Heart left ventricle (tissue), 16 donors: ENCODE results near the gene SLC47A2. TPM values are rescaled to one million over a fixed set of nuclear protein-coding genes. Genes with fewer than 3 reads are reported as not detected.
"Not testable (repeated sequence)": the region's sequence is repeated elsewhere in the genome, so short reads cannot be mapped to it uniquely, and the experiment has no call there.

Experiments
- ATAC-seq, 4 donors: fragments of 200-7000 bp; cut with Tn5 transposase; one replicate each; pipeline ENCODE4 v1.9.1; 2020 to 2022; ENCODE audit warnings: moderate library complexity in 4 of 4, mild to moderate bottlenecking in 3 of 4, moderate number of reproducible peaks in 1 of 4
- DNase-seq, 5 donors: peaks; one replicate each; pipeline ENCODE4 v3.0.0-alpha.2; 2020
- H3K27ac ChIP-seq, 12 donors: fragments of 200-600 bp; sonication (generic) in 4 of 12; one replicate each; pipeline versions ENCODE4 v1.5.0 to v1.8.0; 2016 to 2022; ENCODE audit warnings: mild to moderate bottlenecking in 2 of 12
- H3K27me3 ChIP-seq, 9 donors: fragments of 200-600 bp; sonication (generic) in 2 of 9; one replicate each; pipeline versions ENCODE4 v1.5.1 to v1.8.0; 2016 to 2022; ENCODE audit warnings: mild to moderate bottlenecking in 3 of 9
- H3K36me3 ChIP-seq, 9 donors: fragments of 200-600 bp; sonication (generic) in 2 of 9; one replicate each; pipeline versions ENCODE4 v1.5.0 to v1.8.0; 2018 to 2022; ENCODE audit warnings: mild to moderate bottlenecking in 2 of 9
- H3K4me1 ChIP-seq, 12 donors: fragments of 200-600 bp; sonication (generic) in 4 of 12; one replicate each; pipeline versions ENCODE4 v1.5.0 to v1.8.0; 2016 to 2022; ENCODE audit warnings: mild to moderate bottlenecking in 3 of 12
- H3K4me3 ChIP-seq, 12 donors: fragments of 200-600 bp; sonication (generic) in 4 of 12; one replicate each; pipeline versions ENCODE4 v1.5.0 to v1.8.0; 2017 to 2022; ENCODE audit warnings: mild to moderate bottlenecking in 9 of 12, moderate library complexity in 4 of 12
- H3K9me3 ChIP-seq, 12 donors: fragments of 200-600 bp; sonication (generic) in 4 of 12; one replicate each; pipeline versions ENCODE4 v1.5.0 to v1.8.0; 2016 to 2022; ENCODE audit warnings: mild to moderate bottlenecking in 1 of 12
- POLR2A ChIP-seq, 2 donors: fragments of 450-650 bp; IDR thresholded peaks; one replicate each; pipeline ENCODE4 v1.6.1; 2017; ENCODE audit warnings: antibody characterized with exemption in 2 of 2, mild to moderate bottlenecking in 2 of 2, moderate library complexity in 2 of 2
- WGBS, 4 donors: extraction: QIAGEN DNeasy Blood & Tissue Kit in 2 of 4; methylation state at CpG; one replicate each; pipeline versions ENCODE4 v1.1.5 to v1.1.7; 2013 to 2018; 5-methylcytosine and 5-hydroxymethylcytosine counted together
- intact Hi-C, 10 donors: fragments of 100-400 bp; cut with DNase I; formaldehyde crosslinking; loops; one replicate each; pipeline versions ENCODE4 v1.11.1 to v1.14.2; 2022
- polyA plus RNA-seq, 2 donors: library from polyadenylated mRNA; stranded (reverse); fragments of 200-250 nt; gene quantifications; one replicate each; pipeline ENCODE4 v1.2.3, GENCODE V29; 2013
- total RNA-seq, 9 donors: library from RNA; depleted of rRNA in 2 of 9; stranded (reverse); fragments of >200 nt in 2 of 9; fragmentation: NEBNext Ultra II Directional in 3 of 9; extraction: Animal tissue kit (Norgen Biotek cat#: 25700) in 3 of 9; gene quantifications; one replicate each; pipeline versions ENCODE4 v1.1.0 to v1.2.4, GENCODE V29; 2016 to 2023
- TF ChIP-seq, protein P1 (sequence below), 12 donors: fragments of 200-600 bp; sonication (generic) in 4 of 12; IDR thresholded peaks; one replicate each; pipeline versions ENCODE4 v1.5.0 to v1.8.0; 2018 to 2022; ENCODE audit warnings: antibody characterized with exemption in 12 of 12, mild to moderate bottlenecking in 5 of 12
- donor health status: ischemic (EF 13 %, LVEDD 7.1; RV severe dilation, severe dysfunction).
- donor health status: healthy with polysubstance abuse.
- donor health status: DM: no; HTN: yes; CAD: no.
- donor health status: DM: no; HTN: no; CAD: no.
- donor health status: ischemic (EF 25% LVEDD 6.9; RV normal size, moderate dysfunction).
- donor health status: ischemic (EF 25% LVEDD 5.7; RV mildly dilated, moderate dysfunction).
- donor health status: healthy.
- donor health status: DM: yes; HTN: yes; CAD: no.
- donor health status: ischemic (EF 35%, LVEDD 5.7; RV mildly dilated, moderate dysfunction).
- donor health status: nonischemic (EF 11% LVEDD 7.7; RV severe dilation, severe dysfunction).
- donor health status: DM: yes; HTN: yes; CAD: no.
- donor health status: PGD.
- donor health status: ischemic (EF 29% LVEDD 5.4; RV normal size, mild dysfunction).
- donor health status: nonischemic (EF 23%, LVEDD 6.1; RV moderate dilation, normal function).

SLC47A2 gene
- total and polyA plus RNA-seq, 11 donors: 0.32 TPM; not detected in 10

DNA sequence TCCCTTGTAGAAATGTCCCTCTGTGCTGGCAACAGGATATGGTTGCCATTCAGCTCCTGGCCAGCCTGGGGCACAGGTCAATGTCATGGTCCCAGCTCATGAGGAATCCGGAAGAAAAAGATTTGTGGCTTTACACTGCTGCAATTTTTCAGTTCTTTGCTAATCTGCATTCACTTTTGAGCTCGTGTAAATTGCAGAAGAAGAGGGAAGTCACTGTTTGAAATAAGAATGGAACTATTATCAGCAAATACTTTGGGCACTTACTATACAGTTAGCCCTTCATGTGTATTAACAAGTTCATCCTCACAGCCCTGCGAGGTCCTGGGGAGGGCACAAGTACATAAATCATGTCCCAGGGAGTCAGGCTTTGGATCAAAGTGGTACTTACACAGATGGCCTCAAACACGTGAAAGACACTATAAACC, 14.2 kb downstream of the SLC47A2 start:
- intact Hi-C loops: loop anchor here in 2 of 10 donors (10.0 kb wide), 2 partner anchors 53 to 63 kb away; no protein-coding TSS in a partner anchor
- ATAC-seq (no peak), DNase-seq (no peak)
- Histone ChIP-seq H3K27ac (peak overlapping the region in 1 of 12 donors; percentile 71), H3K9me3 (no peaks in the 10 kb centered on the region), H3K27me3 (no peaks in the 10 kb centered on the region), H3K4me3 (no peak overlapping the region), H3K36me3 (no peaks in the 10 kb centered on the region), H3K4me1 (peaks cover 0 to 23% (median 10%) of the 10 kb centered on the region in 12 donors)
- WGBS, 4 donors: 80 to 84% (median 83%) methylated on average over 4 of the region's 4 CpGs
- no peak for TF ChIP-seq POLR2A (IDR thresholded peaks at IDR 0.05)
- TF ChIP-seq, protein P1, sequence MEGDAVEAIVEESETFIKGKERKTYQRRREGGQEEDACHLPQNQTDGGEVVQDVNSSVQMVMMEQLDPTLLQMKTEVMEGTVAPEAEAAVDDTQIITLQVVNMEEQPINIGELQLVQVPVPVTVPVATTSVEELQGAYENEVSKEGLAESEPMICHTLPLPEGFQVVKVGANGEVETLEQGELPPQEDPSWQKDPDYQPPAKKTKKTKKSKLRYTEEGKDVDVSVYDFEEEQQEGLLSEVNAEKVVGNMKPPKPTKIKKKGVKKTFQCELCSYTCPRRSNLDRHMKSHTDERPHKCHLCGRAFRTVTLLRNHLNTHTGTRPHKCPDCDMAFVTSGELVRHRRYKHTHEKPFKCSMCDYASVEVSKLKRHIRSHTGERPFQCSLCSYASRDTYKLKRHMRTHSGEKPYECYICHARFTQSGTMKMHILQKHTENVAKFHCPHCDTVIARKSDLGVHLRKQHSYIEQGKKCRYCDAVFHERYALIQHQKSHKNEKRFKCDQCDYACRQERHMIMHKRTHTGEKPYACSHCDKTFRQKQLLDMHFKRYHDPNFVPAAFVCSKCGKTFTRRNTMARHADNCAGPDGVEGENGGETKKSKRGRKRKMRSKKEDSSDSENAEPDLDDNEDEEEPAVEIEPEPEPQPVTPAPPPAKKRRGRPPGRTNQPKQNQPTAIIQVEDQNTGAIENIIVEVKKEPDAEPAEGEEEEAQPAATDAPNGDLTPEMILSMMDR (IDR thresholded peaks at IDR 0.05): no peak

DNA sequence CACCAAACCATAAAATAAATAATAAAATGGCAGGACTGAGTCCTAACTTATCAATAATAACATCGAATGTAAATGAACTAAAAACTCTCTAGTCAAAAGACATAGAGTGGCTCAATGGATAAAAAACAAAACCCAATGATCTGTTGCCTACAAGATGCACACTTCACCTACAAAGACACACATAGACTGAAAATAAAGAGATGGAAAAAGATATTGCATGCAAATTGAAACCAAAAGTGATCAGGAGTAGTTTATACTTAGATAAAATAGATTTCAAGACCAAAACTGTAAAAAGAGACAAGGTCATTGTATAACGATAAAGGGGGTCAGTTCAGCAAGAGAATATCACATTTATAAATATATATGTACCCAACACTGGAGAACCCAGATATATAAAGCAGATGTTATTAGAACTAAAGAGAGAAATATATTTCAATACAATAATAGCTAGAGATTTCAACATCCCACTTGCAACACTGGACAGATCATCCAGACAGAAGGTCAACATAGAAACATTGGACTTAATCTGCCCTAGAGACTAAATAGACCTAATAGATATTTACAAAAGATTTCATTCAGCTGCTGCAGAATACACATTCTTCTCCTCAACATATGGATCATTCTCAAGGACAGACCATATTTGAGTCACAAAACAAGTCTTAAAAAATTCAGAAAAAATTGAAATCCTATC, 29.8 kb downstream of the SLC47A2 start:
- no peak overlapping the region for H3K27ac ChIP-seq
- TF ChIP-seq, protein P1 (IDR thresholded peaks at IDR 0.05): no peak
- DNase-seq (no peak), ATAC-seq (no peak)
- H3K9me3 ChIP-seq: no peaks in the 10 kb centered on the region
- WGBS, 4 donors: 97 to 98% (median 97%) methylated on average over 2 of the region's 2 CpGs
- H3K4me3 ChIP-seq: no peak overlapping the region
- intact Hi-C loops: no loop called here
- peaks cover 0 to 2% (median 0%) of the 10 kb centered on the region in 9 donors for H3K36me3 ChIP-seq
- H3K4me1 ChIP-seq: no peaks in the 10 kb centered on the region
- no peaks in the 10 kb centered on the region for H3K27me3 ChIP-seq

DNA sequence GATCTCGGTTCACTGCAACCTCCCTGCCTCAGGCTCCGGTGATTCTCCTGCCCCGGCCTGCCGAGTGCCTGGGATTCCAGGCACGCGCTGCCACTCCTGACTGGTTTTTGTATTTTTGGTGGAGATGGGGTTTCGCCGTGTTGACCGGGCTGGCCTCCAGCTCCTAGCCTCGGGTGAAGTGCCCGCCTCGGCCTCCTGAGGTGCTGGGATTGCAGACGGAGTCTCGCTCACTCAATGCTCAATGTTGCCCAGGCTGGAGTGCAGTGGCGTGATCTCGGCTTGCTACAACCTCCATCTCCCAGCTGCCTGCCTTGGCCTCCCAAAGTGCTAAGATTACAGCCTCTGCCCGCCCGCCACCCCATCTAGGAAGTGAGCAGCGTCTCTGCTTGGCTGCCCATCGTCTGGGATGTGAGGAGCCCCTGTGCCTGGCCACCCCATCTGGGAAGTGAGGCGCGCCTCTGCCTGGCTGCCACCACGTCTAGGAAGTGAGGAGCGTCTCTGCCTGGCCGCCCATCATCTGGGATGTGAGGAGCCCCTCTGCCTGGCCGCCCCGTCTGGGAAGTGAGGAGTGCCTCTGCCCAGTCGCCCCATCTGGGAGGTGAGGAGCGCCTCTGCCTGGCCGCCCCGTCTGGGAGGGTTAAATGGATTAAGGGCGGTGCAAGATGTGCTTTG, 31.3 kb downstream of the SLC47A2 start:
- ATAC-seq, H3K4me3 ChIP-seq: not testable (repeated sequence)
- WGBS, 4 donors: 92 to 95% (median 93%) methylated on average over 24 to 32 of the region's 32 CpGs

DNA sequence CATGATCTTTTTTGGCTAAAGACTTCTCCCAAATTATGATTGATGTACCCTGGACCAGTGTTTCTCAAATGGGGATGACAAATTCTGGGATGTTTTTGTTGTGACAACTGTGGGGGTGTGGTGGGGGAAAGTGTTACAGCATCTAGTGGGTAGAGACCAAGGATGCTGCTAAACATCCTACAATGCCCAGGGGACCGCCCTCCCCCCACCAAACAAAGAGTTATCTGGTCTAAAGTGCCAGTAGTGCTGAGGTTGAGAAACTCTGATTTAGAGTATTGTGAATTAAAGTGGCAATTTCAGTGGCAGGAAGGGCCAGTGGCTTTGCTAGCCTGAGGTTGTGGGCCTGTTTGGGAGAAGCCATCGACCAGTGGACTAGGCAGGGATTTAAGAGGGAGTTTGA, 33.3 kb downstream of the SLC47A2 start:
- Histone ChIP-seq H3K27me3 (no peaks in the 10 kb centered on the region), H3K36me3 (peaks cover 0 to 18% (median 8%) of the 10 kb centered on the region in 9 donors), H3K27ac (no peak overlapping the region), H3K4me1 (no peaks in the 10 kb centered on the region), H3K4me3 (no peak overlapping the region), H3K9me3 (no peaks in the 10 kb centered on the region)
- intact Hi-C loops: no loop called here
- no peak for DNase-seq
- ATAC-seq: no peak
- TF ChIP-seq POLR2A (IDR thresholded peaks at IDR 0.05): no peak
- TF ChIP-seq, protein P1 (IDR thresholded peaks at IDR 0.05): no peak
- WGBS, 4 donors: 81 to 91% (median 89%) methylated on average over 2 of the region's 2 CpGs

More for the DNA sequence above, 31.3 kb downstream of the SLC47A2 start:
- H3K27ac ChIP-seq, H3K9me3 ChIP-seq, DNase-seq, H3K4me1 ChIP-seq, intact Hi-C loops, H3K27me3 ChIP-seq, H3K36me3 ChIP-seq: not testable (repeated sequence)
